Kidney epithelial cell (primary cell): ENCODE data around the gene SPON1. TPM values are rescaled to one million over a fixed set of nuclear protein-coding genes. Genes with fewer than 3 reads are reported as not detected.

Experiments used
- DNase-seq: peaks from one replicate; pipeline ENCODE4 v3.0.0-alpha.2; 2010; ENCODE audit warnings: low read depth
- H3K27me3 ChIP-seq: 2 replicates; pipeline ENCODE4 v1.6.0; 2011; ENCODE audit warnings: low read length; ENCODE audit not compliant: control insufficient read depth, insufficient read depth
- H3K36me3 ChIP-seq: 2 replicates; pipeline ENCODE4 v1.5.1; 2011; ENCODE audit warnings: low read length; ENCODE audit not compliant: control insufficient read depth, insufficient read depth
- H3K4me3 ChIP-seq: 2 replicates; pipeline ENCODE4 v1.5.1; 2011; ENCODE audit warnings: low read depth, mild to moderate bottlenecking, control low read depth, low read length
- CTCF ChIP-seq: IDR thresholded peaks from 2 replicates; pipeline ENCODE4 v1.5.1; 2011; ENCODE audit warnings: mild to moderate bottlenecking, moderate library complexity, low read length, control low read depth, inconsistent platforms; ENCODE audit not compliant: insufficient read depth, poor library complexity, severe bottlenecking
- total RNA-seq: library from RNA; depleted of rRNA; stranded (reverse); fragments of >200 nt; gene quantifications from 2 replicates; pipeline ENCODE4 v1.2.3, GENCODE V29; 2015

Gene SPON1
- total RNA-seq, 1 donor from 2014 or later: 3.7 TPM

- Histone ChIP-seq H3K4me3 (no peak overlapping the region), H3K36me3 (no peaks in the 10 kb centered on the region), H3K27me3 (no peaks in the 10 kb centered on the region)
- DNase-seq: no peak
- no peak for TF ChIP-seq CTCF
Observed at GRCh38 chr11:14182833-14183364, 220.4 kb downstream of the SPON1 start.

GRCh38 chr11:14184028-14184940 is 221.8 kb downstream of the SPON1 start:
- no peaks in the 10 kb centered on the region for H3K36me3 ChIP-seq
- H3K4me3 ChIP-seq: no peak overlapping the region
- no peak for TF ChIP-seq CTCF
- H3K27me3 ChIP-seq: no peaks in the 10 kb centered on the region
- peak; percentile 12 for DNase-seq

- TF ChIP-seq CTCF: no peak
- Histone ChIP-seq H3K27me3 (no peaks in the 10 kb centered on the region), H3K36me3 (no peaks in the 10 kb centered on the region), H3K4me3 (no peak overlapping the region)
- DNase-seq: no peak
Observed at GRCh38 chr11:14185461-14185860, 222.9 kb downstream of the SPON1 start.

GRCh38 chr11:14186046-14186775 is 223.7 kb downstream of the SPON1 start:
- Histone ChIP-seq H3K4me3 (no peak overlapping the region), H3K27me3 (no peaks in the 10 kb centered on the region), H3K36me3 (no peaks in the 10 kb centered on the region)
- no peak for TF ChIP-seq CTCF
- no peak for DNase-seq

GRCh38 chr11:14189874-14190273 is 227.4 kb downstream of the SPON1 start:
- Histone ChIP-seq H3K4me3 (no peak overlapping the region), H3K27me3 (no peaks in the 10 kb centered on the region), H3K36me3 (no peaks in the 10 kb centered on the region)
- no peak for DNase-seq
- no peak for TF ChIP-seq CTCF
